Kidney tubule cell (primary cell): ENCODE results near the gene SREBF2.
"Not testable (repeated sequence)": the region's sequence is repeated elsewhere in the genome, so short reads cannot be mapped to it uniquely, and the experiment has no call there.

Source experiments
- DNase-seq: peaks from one replicate; pipeline ENCODE4 v3.0.0-alpha.2; 2018; ENCODE audit warnings: low spot score

SREBF2 gene

DNA sequence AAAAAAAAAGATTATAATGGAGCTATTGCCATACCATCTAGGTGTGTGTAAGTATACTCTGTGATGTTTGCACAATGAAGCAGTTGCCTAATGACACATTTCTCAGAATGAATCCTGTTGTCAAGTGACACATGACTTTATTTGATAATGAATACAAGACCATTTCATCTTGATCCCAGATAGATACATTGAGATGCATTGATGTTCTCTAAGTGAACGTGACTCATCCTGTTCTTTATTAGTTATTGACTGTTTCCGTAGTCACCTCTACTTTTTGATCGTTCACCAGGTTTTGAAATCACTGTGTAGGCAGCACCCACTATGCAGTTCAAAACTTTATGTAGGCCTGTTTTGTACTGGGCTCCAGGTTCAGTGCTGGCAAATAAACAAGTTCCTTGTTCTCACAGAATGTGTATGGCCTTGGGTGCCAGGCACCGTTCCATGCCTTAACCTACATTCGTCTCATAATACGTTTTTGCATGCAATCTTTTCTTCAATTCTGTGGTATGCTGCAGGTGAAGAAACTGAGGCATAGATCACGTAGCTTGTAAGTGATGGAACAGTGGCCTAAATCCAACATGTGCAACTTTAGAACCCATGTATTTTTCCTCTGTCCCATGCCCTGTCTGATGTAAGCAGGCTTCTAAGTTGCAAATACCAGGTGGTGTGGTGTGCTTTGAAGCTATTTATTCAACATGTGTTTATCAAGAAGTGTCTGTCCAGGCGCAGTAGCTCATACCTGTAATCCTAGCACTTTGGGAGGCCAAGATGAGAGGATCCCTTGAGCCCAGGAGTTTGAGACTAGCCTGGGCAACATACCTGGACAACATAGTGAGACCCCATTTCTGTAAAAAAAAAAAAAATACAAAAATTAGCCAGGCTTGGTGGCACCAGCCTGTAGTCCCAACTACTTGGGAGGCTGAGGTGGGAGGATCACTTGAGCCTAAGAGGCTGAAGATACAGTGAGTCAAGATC lies 10.4 kb downstream of the SREBF2 start:
- DNase-seq: no peak

DNA sequence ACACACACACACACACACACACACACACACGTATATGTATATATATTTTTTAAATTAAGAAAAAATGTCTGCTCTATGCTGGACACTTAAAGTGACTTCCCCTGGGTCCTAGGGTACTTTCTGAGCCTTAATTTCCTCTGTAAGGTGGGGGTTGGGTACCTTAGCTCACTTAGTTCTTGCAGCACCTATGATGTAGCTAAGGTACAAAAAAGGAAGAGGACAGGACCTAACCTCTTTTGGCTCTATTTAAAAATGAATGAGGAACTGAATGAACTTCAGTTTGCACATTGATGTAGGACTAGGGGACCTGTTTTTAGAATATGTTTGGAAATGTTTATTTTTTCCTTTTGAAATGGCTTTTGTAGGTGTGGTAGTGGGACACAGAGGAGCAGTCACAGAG lies 11.1 kb downstream of the SREBF2 start:
- no peak for DNase-seq

DNA sequence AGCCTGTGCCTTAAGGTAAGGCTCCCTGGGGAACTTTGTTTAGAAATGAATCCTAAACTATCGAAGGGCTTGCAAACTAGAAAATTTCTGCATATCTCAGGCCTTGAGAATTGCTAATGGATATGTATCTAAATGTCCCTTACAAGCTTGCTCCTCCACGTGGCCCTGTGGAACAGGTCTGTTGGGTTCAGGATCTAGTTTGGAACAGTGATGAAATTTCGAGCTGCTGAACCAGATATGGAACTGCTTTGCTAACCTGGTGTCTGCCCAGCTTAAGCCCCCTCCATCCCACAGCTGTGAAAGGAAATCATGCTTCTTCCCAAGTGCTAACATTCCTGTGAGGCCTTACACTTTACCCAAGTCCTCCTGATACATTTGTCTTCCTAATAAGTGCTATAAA lies 11.6 kb downstream of the SREBF2 start:
- no peak for DNase-seq

- no peak for DNase-seq
Measured at GRCh38 chr22:41845380-41846267, 12.7 kb downstream of the SREBF2 start.

- DNase-seq: no peak
Measured at GRCh38 chr22:41846268-41846987, 13.5 kb downstream of the SREBF2 start.

DNA sequence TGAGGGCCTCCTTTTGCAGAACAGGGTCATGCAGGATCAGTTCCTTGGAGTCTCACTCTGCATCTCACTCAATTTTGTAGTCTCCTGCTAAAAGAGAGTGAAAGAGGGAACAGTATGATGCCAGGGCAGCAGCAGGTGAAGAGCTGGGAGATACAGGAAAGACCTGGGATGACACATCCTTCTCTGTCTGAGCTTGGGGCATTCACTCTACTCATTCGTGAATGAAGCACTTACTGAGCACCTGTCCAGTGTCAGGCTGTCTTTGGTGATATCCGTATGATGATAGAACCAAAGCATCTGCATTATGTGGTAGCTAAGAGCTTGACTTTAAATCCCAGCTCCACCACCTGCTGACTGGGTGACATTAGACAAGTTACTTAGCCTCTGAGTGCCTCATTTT lies 14.4 kb downstream of the SREBF2 start:
- DNase-seq: peak; percentile 35

GRCh38 chr22:41848468-41848867 lies 15.6 kb downstream of the SREBF2 start:
- no peak for DNase-seq

GRCh38 chr22:41856469-41856868 lies 23.6 kb downstream of the SREBF2 start:
- no peak for DNase-seq

GRCh38 chr22:41857155-41857859 lies 24.4 kb downstream of the SREBF2 start:
- DNase-seq: peak; percentile 81

DNA sequence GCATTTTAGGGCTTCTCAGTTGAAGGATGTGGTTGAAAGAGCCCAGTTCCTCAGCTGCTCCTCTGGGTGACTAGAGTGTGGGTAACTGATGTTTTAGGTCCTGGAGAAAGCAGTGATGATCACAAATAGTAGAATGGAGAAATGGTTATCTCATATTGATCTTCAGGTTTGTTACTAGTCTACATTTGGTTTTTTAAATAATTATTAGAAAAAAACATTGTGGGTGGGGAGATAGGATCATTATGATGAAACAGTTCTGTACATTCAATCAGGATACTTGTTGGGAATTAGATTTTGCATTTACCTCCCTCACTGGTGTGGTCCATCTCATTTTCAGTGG lies 24.9 kb downstream of the SREBF2 start:
- no peak for DNase-seq

DNA sequence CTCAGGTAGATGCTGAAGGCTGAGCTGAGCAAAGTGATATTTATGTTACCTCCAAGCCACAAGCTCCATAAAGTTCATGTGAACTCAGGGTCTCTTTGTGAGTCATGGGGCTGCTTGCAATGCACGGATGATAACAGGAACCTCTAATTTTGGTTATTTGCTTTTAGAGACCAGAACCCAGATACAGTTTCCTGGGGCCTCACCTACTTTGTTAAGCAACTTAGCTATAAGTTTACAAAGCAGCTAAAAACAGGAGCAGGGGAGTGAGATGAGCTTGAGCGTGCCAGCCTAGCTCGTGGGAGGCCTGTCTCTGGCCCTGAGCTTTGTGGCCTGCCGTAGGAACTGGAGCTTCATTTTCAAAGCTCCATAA lies 29.2 kb downstream of the SREBF2 start:
- peak; percentile 26 for DNase-seq

GRCh38 chr22:41862530-41863266 lies 29.8 kb downstream of the SREBF2 start:
- no peak for DNase-seq

DNA sequence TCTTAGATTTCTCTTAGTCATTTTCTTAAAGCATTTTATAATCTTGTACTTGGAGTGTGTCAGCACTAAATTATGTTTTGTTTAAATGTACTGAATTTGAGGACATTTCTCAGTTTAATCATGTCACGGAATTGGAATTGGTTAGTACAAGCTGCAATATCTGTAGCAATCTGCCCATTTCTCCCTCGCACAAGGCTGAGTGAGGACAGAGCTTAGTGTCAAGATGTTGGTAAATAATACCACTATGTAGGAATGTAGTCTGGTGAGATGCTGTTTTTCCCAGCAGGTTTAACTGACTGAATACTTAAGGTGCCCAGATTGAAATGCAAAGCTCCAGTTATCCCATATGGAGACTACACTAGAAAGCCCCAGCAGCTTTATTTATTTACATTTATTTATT lies 30.6 kb downstream of the SREBF2 start:
- no peak for DNase-seq

- no peak for DNase-seq
Measured at GRCh38 chr22:41868556-41868955, 35.7 kb downstream of the SREBF2 start.

DNA sequence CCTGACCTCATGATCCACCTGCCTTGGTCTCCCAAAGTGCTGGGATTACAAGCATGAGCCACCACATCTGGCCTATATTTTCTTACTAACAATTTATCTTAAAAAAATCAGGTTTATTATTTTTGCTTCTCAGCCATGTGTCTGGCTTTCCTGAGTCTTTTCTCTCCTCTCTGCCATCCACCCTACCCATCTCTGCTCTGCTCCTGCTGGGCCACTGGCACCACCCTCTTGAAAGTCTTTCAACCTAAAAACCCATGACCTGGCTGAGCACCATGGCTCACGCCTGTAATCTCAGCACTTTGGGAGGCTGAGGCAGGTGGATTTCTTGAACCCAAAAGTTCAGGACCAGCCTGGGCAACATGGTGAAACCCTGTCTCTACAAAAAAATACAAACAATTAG lies 37.2 kb downstream of the SREBF2 start:
- not testable (repeated sequence) for DNase-seq

DNA sequence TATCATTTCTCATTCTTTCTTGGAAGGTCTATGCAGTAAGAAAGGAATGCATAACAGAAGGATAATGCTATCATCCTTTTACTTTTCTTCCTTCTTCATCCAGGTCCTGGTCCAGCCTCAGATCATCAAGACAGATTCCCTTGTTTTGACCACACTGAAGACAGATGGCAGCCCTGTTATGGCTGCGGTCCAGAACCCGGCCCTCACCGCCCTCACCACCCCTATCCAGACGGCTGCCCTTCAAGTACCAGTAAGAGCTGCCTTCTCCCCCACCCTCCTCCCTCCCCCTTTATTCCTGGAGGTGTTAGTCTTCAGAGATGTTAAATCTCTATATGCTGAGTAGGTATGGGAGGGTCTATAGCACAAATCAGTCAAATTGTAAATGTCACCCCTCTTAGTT lies 37.9 kb downstream of the SREBF2 start:
- no peak for DNase-seq

- DNase-seq: no peak
Measured at GRCh38 chr22:41873391-41873790, 40.5 kb downstream of the SREBF2 start.

DNA sequence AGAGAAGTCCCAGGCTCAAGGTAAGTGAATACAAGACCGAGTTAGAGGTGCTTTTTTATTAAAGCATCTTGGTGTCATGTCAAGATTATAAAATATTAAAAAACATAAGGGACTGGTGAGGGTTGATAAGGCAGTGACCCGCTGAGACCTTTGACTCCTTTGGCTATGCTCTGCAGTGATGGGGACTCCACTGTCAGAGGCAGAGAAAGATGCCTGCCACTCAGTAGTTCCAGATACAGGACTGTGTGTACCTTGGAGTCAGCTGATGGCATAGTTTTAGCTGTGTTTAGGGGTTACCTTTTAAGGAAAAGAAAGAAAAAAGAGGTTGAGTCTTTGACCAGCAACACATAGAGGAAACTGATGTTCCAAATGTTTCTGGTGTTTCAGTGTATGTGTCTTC lies 41.2 kb downstream of the SREBF2 start:
- DNase-seq: no peak

- no peak for DNase-seq
Measured at GRCh38 chr22:41875531-41876270, 42.8 kb downstream of the SREBF2 start.

GRCh38 chr22:41876275-41876674 lies 43.4 kb downstream of the SREBF2 start:
- DNase-seq: no peak
